OCI-LY1 (cell line): ENCODE measurements around the gene PLPP7.

ENCODE experiments used
- H2AFZ ChIP-seq: fragments of 200-600 bp; sonication (generic), shearing (Covaris generic); 2 replicates; pipeline ENCODE4 v1.6.0; 2014; ENCODE audit warnings: antibody characterized with exemption, mild to moderate bottlenecking, low read length
- H3F3A ChIP-seq: fragments of 200-600 bp; sonication (generic), shearing (Covaris generic); 2 replicates; pipeline ENCODE4 v1.6.0; 2014; ENCODE audit warnings: mild to moderate bottlenecking, antibody characterized with exemption, low read length, moderate library complexity; ENCODE audit not compliant: insufficient read depth
- H3K27ac ChIP-seq: fragments of 200-600 bp; sonication (generic); 2 replicates; pipeline ENCODE4 v1.5.1; 2014; ENCODE audit warnings: low read length, mixed run types, mild to moderate bottlenecking, low read depth; ENCODE audit not compliant: poor library complexity, severe bottlenecking
- H3K27me3 ChIP-seq: fragments of 200-600 bp; sonication (generic); 2 replicates; pipeline ENCODE4 v1.6.0; 2014; ENCODE audit warnings: antibody characterized with exemption, mild to moderate bottlenecking, low read length, moderate library complexity; ENCODE audit not compliant: insufficient read depth
- H3K36me3 ChIP-seq: fragments of 200-600 bp; sonication (generic); 2 replicates; pipeline ENCODE4 v1.6.1; 2014; ENCODE audit warnings: mild to moderate bottlenecking, antibody characterized with exemption, low read length, moderate library complexity, mixed read lengths; ENCODE audit not compliant: insufficient read depth
- H3K4me1 ChIP-seq: fragments of 200-600 bp; sonication (generic); 2 replicates; pipeline ENCODE4 v1.5.1; 2014; ENCODE audit warnings: mild to moderate bottlenecking, low read length, moderate library complexity; ENCODE audit not compliant: insufficient read depth, severe bottlenecking
- H3K4me2 ChIP-seq: fragments of 200-600 bp; sonication (generic), shearing (Covaris generic); 2 replicates; pipeline ENCODE4 v1.6.1; 2014; ENCODE audit warnings: low read length
- H3K4me3 ChIP-seq: fragments of 200-600 bp; sonication (generic); 2 replicates; pipeline ENCODE4 v1.5.1; 2014; ENCODE audit warnings: low read length, low read depth, mild to moderate bottlenecking, mixed read lengths; ENCODE audit not compliant: poor library complexity, severe bottlenecking
- H3K79me2 ChIP-seq: fragments of 200-600 bp; shearing (Covaris generic); 2 replicates; pipeline ENCODE4 v1.6.1; 2016; ENCODE audit warnings: mixed run types, low read length, mixed read lengths; ENCODE audit not compliant: insufficient read depth
- H3K9ac ChIP-seq: fragments of 200-600 bp; sonication (generic), shearing (Covaris generic); 2 replicates; pipeline ENCODE4 v1.6.1; 2014; ENCODE audit warnings: mild to moderate bottlenecking, low read length, mixed read lengths
- H3K9me2 ChIP-seq: fragments of 200-600 bp; sonication (generic), shearing (Covaris generic); 2 replicates; pipeline ENCODE4 v1.6.1; 2014; ENCODE audit warnings: low read depth, mild to moderate bottlenecking, low read length, mixed read lengths
- H3K9me3 ChIP-seq: fragments of 200-600 bp; shearing (Covaris generic); 2 replicates; pipeline ENCODE4 v1.6.1; 2014; ENCODE audit warnings: low read length, mixed read lengths
- H4K20me1 ChIP-seq: fragments of 200-600 bp; sonication (generic), shearing (Covaris generic); 2 replicates; pipeline ENCODE4 v1.6.0; 2016; ENCODE audit warnings: mild to moderate bottlenecking, low read length; ENCODE audit not compliant: insufficient read depth
- EZH2 ChIP-seq: fragments of 200-600 bp; sonication (generic), shearing (Covaris generic); IDR thresholded peaks from 2 replicates; pipeline ENCODE4 v1.8.0; 2017; ENCODE audit warnings: borderline replicate concordance, mixed run types, mild to moderate bottlenecking, antibody characterized with exemption, low read length, moderate library complexity, mixed read lengths
- TF ChIP-seq, protein P1 (sequence below): fragments of 200-600 bp; sonication (generic), shearing (Covaris generic); IDR thresholded peaks from 2 replicates; pipeline ENCODE4 v1.5.1; 2017; ENCODE audit warnings: mild to moderate bottlenecking, antibody characterized with exemption, low read length, moderate library complexity, mixed read lengths

Gene PLPP7

DNA sequence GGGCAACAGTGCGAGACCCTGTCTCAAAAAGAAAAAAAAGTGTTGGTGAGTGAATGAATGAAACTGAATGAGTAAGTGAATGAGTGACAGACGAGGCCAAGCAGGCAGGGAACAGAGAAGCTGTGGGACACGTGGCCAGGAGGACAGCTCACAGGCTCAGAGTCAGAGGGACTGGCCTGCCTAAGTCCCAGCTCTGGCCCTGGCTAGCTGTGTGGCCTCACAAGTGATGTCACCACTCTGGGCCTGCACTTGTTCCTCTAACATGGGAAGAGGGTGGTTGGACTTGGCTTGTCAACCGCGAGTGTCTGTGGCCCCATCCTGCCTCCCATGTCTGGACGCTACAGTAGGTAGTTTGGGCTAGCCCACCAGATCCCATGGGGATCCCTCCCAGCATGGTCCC, 4.7 kb upstream of the PLPP7 start:
- Histone ChIP-seq H3K9ac (no peak overlapping the region), H3K27ac (no peak overlapping the region), H2AFZ (no peak overlapping the region), H3K27me3 (peaks cover 8% of the 10 kb centered on the region; the same call in 1 of the 2 replicates), H3K9me3 (no peaks in the 10 kb centered on the region), H3K9me2 (no peaks in the 10 kb centered on the region), H3K4me3 (no peak overlapping the region), H3K79me2 (no peaks in the 10 kb centered on the region), H3K4me2 (no peak overlapping the region), H3F3A (no peaks in the 10 kb centered on the region), H4K20me1 (no peaks in the 10 kb centered on the region), H3K4me1 (peaks cover 3% of the 10 kb centered on the region), H3K36me3 (no peaks in the 10 kb centered on the region)
- TF ChIP-seq, protein P1, sequence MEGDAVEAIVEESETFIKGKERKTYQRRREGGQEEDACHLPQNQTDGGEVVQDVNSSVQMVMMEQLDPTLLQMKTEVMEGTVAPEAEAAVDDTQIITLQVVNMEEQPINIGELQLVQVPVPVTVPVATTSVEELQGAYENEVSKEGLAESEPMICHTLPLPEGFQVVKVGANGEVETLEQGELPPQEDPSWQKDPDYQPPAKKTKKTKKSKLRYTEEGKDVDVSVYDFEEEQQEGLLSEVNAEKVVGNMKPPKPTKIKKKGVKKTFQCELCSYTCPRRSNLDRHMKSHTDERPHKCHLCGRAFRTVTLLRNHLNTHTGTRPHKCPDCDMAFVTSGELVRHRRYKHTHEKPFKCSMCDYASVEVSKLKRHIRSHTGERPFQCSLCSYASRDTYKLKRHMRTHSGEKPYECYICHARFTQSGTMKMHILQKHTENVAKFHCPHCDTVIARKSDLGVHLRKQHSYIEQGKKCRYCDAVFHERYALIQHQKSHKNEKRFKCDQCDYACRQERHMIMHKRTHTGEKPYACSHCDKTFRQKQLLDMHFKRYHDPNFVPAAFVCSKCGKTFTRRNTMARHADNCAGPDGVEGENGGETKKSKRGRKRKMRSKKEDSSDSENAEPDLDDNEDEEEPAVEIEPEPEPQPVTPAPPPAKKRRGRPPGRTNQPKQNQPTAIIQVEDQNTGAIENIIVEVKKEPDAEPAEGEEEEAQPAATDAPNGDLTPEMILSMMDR = no peak
- TF ChIP-seq EZH2 = no peak

DNA sequence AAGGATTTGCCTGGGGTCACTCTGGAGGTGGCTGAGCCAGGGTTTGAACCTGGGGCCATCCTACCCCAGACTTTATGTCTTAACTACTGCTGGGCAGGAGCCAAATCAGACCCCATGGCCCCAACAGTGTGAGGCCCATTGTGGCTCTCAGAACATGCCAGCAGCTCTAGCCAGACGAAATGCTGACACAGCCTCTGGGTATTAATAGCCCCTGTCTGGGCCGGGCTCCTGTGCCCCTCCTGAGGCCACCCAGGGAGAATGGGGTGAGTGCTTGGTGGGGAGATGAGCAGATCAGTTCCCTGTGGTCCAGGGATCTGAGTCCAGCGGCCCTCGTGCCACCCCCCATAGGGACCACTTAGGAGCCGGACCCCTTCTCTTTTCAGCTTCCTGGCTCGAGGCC, 2.2 kb upstream of the PLPP7 start:
- no peak overlapping the region for H3K9ac ChIP-seq
- H3K9me2 ChIP-seq = no peaks in the 10 kb centered on the region
- H3K36me3 ChIP-seq = no peaks in the 10 kb centered on the region
- H3F3A ChIP-seq = no peaks in the 10 kb centered on the region
- no peak overlapping the region for H3K4me2 ChIP-seq
- H3K79me2 ChIP-seq = no peaks in the 10 kb centered on the region
- no peaks in the 10 kb centered on the region for H4K20me1 ChIP-seq
- H3K27me3 ChIP-seq = peaks cover 10% of the 10 kb centered on the region; the same call in 1 of the 2 replicates
- peaks cover 4% of the 10 kb centered on the region for H3K4me1 ChIP-seq
- H3K27ac ChIP-seq = no peak overlapping the region
- no peaks in the 10 kb centered on the region for H3K9me3 ChIP-seq
- H2AFZ ChIP-seq = no peak overlapping the region
- TF ChIP-seq, protein P1 = no peak
- TF ChIP-seq EZH2 = no peak
- H3K4me3 ChIP-seq = no peak overlapping the region

DNA sequence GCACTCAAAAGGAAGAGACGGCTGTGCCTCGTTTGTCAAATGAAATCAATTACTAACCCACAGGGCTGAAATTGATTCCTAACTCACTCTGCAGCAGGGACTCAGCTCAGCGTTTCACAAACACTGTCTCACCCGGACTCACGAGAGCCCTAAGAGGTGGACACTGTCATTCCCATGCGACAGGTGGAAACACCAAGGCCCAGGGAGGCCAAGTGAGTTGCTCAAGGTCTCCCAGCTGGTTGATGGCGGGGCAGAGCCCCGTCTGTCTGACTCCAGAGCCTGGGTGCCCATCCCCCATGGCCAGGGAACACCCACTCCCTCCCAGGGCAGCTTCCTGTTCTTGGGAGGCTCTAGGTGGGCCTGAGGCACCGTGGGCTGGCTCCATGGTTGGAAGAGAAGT, 1.3 kb upstream of the PLPP7 start:
- Histone ChIP-seq H3K79me2 (no peaks in the 10 kb centered on the region), H3K4me2 (no peak overlapping the region), H3K36me3 (no peaks in the 10 kb centered on the region), H3K9ac (no peak overlapping the region), H3K27me3 (peaks cover 9% of the 10 kb centered on the region; the same call in 1 of the 2 replicates), H3K27ac (no peak overlapping the region), H3K9me2 (no peaks in the 10 kb centered on the region), H3F3A (no peaks in the 10 kb centered on the region), H3K4me1 (peaks cover 4% of the 10 kb centered on the region), H3K4me3 (no peak overlapping the region), H3K9me3 (no peaks in the 10 kb centered on the region), H2AFZ (no peak overlapping the region), H4K20me1 (no peaks in the 10 kb centered on the region)
- TF ChIP-seq, protein P1 = no peak
- TF ChIP-seq EZH2 = no peak
